Measurements from ENCODE around the gene SLC6A20.
"Not testable (repeated sequence)": the region's sequence is repeated elsewhere in the genome, so short reads cannot be mapped to it uniquely, and the experiment has no call there.

Gene SLC6A20

DNA sequence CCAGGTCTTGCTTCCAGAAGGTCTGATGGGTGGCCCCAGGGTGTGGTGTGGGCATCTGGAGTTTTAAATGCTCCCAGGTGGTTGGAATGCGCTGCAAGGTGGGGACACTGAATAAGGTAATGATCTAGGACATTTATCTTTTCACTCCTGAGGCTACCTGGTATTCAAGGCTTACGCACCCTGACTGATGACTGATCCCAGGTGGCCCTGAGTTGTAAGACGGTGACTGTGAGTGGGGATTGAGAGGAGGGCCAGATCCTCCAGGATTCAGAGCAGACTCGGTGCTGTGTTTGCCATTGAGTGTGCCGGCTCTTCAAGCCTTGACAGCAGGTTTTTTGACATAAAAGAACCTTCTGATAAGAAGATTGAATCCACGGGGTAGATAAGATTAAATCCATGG, 40.3 kb downstream of the SLC6A20 start:
- H3K4me3 ChIP-seq (ENCODE audit: control insufficient read depth, low read depth, low read length): no peak overlapping the region
- TF ChIP-seq, protein P1, sequence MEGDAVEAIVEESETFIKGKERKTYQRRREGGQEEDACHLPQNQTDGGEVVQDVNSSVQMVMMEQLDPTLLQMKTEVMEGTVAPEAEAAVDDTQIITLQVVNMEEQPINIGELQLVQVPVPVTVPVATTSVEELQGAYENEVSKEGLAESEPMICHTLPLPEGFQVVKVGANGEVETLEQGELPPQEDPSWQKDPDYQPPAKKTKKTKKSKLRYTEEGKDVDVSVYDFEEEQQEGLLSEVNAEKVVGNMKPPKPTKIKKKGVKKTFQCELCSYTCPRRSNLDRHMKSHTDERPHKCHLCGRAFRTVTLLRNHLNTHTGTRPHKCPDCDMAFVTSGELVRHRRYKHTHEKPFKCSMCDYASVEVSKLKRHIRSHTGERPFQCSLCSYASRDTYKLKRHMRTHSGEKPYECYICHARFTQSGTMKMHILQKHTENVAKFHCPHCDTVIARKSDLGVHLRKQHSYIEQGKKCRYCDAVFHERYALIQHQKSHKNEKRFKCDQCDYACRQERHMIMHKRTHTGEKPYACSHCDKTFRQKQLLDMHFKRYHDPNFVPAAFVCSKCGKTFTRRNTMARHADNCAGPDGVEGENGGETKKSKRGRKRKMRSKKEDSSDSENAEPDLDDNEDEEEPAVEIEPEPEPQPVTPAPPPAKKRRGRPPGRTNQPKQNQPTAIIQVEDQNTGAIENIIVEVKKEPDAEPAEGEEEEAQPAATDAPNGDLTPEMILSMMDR (conservative IDR thresholded peaks at IDR 0.05; ENCODE audit: control insufficient read depth, insufficient read depth, low read depth, low read length): no peak
- no peak for DNase-seq (ENCODE audit: low read depth)

DNA sequence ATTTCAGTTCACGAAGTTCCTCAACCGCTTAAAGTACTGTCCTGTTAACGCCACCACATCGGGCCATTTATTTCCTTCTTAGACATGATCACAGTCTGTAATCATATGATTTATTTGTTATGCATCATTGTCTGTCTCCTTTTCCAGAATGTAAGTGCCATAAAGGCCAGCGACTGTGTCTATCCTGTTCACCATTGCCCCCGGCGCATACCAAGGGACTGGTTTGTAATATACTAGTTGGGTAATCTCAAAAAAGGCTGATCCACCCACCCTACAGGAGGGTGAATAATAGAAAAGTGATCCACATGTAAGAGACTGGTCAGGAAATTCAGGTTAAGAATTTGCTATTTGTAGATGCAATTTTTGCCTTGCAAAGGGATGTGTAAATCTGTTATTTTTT, 41.9 kb downstream of the SLC6A20 start:
- no peak for DNase-seq (ENCODE audit: low read depth)
- TF ChIP-seq, protein P1 (conservative IDR thresholded peaks at IDR 0.05; ENCODE audit: control insufficient read depth, insufficient read depth, low read depth, low read length): no peak

DNA sequence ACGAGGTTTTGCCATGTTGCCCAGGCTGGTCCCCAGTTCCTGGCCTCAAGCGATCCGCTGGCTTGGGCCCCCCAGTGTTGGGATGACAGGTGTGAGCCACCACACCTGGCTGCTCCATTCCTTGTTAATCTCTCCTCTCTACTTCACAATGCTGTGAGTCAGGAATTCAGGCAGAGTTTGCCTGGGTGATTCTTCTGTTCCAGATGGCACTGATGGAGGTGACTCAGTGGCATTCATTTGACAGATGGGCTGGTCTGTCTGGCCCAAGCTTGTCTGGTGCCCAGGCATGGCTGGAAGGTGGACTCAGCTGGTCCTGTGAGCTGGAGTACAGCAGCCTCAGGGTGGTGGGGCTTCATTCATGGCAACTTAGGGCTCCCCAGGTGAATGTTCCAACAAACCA, 43.2 kb downstream of the SLC6A20 start:
- TF ChIP-seq, protein P1 (conservative IDR thresholded peaks at IDR 0.05; ENCODE audit: control insufficient read depth, insufficient read depth, low read depth, low read length): no peak
- no peak for DNase-seq (ENCODE audit: low read depth)
- H3K4me3 ChIP-seq (ENCODE audit: control insufficient read depth, low read depth, low read length): no peak overlapping the region

More for the DNA sequence above, 41.9 kb downstream of the SLC6A20 start:
- H3K4me3 ChIP-seq (ENCODE audit: control insufficient read depth, low read depth, low read length): no peak overlapping the region

DNA sequence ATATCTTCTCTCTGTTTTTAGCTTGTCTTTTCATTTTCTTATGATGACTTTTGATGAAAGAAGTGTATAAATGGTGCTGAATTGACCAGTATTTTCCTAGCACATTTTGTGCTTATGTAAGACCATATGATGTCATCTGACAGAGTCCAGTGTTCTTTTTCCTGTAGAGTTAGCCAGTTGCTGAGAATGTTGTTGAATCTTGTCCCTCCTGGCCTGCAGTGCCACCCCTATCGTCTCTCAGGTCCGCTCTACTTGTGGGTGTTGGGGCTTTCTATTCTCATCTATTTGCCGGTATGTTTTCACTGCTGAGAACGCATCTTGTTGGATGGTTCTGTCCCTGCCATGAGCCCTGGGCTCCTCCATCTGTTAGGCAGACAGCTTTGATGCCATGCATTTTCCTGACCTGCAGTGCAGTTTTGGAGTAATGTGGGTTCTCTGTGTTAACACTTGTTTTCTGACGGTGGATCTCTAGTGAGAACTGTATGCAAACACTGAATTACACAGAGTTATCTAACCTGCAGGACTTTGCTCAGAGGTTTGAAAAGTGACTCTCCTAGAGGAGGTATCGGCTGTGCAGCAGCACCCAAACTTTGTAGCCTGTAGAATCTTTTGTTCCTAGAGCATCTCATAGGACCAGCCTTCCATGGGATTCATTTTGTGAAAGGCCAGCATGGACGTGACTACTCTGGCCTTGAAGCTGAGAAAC, 44.6 kb downstream of the SLC6A20 start:
- TF ChIP-seq, protein P1 (conservative IDR thresholded peaks at IDR 0.05; ENCODE audit: control insufficient read depth, insufficient read depth, low read depth, low read length): no peak
- H3K4me3 ChIP-seq (ENCODE audit: control insufficient read depth, low read depth, low read length): no peak overlapping the region
- no peak for DNase-seq (ENCODE audit: low read depth)

DNA sequence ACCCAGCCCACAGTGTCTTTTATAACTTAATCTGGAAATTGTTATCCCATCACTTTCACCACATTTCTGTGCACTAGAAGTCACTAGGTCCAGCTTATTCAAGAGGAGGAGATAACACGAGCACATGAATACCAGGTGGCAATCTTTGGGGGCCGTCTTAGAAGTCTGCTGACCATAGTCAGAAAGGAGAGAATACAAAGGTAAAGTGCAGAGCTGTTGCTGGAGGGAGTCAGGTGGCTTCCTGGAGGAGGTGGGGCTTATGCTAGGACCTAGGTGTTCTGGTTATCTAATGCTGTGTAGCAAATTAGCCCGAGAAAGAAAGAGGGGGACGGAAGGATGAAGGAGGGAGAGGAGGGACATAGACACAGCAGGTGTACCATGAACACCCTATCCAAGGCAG, 46.5 kb downstream of the SLC6A20 start:
- DNase-seq (ENCODE audit: low read depth): no peak
- TF ChIP-seq, protein P1 (conservative IDR thresholded peaks at IDR 0.05; ENCODE audit: control insufficient read depth, insufficient read depth, low read depth, low read length): no peak
- no peak overlapping the region for H3K4me3 ChIP-seq (ENCODE audit: control insufficient read depth, low read depth, low read length)

DNA sequence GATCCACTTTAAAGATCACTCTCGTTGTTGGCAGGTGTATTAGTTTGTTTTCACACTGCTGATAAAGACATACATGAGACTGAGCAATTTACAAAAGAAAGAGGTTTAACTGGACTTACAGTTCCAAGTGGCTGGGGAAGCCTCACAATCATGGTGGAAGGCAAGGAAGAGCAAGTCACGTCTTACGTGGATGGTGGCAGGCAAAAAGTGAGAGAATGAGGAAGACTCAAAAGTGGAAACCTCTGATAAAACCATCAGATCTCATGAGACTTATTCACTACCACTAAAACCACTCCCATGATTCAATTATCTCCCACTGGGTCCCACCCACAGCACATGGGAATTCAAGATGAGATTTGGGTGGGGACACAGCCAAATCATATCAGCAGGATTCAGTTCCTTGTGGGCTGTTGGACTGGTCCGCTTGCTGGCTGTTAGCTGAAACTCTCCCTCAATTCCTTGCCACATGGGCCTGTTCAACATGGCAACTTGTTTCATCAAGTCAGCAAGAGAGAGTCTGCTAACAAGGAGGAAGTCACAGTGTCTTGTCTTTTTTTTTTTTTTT, 47.2 kb downstream of the SLC6A20 start:
- not testable (repeated sequence) for DNase-seq (ENCODE audit: low read depth); H3K4me3 ChIP-seq (ENCODE audit: control insufficient read depth, low read depth, low read length)

DNA sequence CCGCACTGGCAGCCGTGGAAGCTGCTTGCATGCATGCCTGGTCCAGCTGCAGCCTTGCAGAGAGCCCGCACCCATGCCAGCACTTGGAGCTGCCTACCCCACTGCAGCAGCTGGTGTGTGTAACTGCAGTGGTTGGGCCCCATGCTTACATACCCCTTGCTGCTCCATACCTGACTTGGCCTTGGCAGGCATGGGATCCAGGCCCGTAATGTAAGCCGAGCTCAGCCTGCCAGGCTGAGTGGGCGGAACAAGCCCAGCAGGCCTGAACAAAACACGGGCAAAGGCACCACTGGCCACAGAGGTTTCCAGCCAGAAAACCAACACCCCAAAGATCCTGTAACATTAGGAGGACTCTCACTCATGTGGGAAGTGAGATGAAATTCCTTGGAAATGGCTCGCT, 48.3 kb downstream of the SLC6A20 start:
- TF ChIP-seq, protein P1 (conservative IDR thresholded peaks at IDR 0.05; ENCODE audit: control insufficient read depth, insufficient read depth, low read depth, low read length): no peak
- DNase-seq (ENCODE audit: low read depth): no peak
- no peak overlapping the region for H3K4me3 ChIP-seq (ENCODE audit: control insufficient read depth, low read depth, low read length)

Data from fibroblast of mammary gland (primary cell).